Endothelial cell of umbilical vein (primary cell): Measurements from ENCODE around the gene NTNG1. TPM values are rescaled to one million over a fixed set of nuclear protein-coding genes. Genes with fewer than 3 reads are reported as not detected.

Source experiments
- BruUV-seq: library from RNA; stranded (reverse); fragments of 400-500 nt; replicated peaks from 2 replicates; lab custom pipeline; 2021; lab: Mats Ljungman, UMichigan
- CTCF ChIA-PET: fragments of 300-600, 350-600 bp; sonication (Branson Sonifier 250); formaldehyde crosslinking; loops from one replicate; lab custom pipeline; 2021; ENCODE audit warnings: antibody characterized with exemption, inconsistent platforms; lab: Charles Lee
- POLR2A ChIA-PET: fragments of 300-600, 350-600 bp; sonication (Branson Sonifier 250); formaldehyde crosslinking; loops from one replicate; lab custom pipeline; 2021; ENCODE audit warnings: antibody characterized with exemption, inconsistent platforms; lab: Charles Lee
- DNase-seq: peaks from one replicate; pipeline ENCODE4 v3.0.0-alpha.2; 2011; ENCODE audit warnings: low read depth, low spot score
- FAIRE-seq: peaks from 2 replicates; lab custom pipeline; 2011; peaks lifted over from hg19 to GRCh38; lab: Jason Lieb, UNC
- H2AFZ ChIP-seq: 2 replicates; pipeline ENCODE4 v1.6.0; 2012; ENCODE audit warnings: low read depth, low read length, control low read depth, inconsistent platforms
- H3K27ac ChIP-seq: 2 replicates; pipeline ENCODE4 v1.5.1; 2011; ENCODE audit warnings: low read depth, mild to moderate bottlenecking, control low read depth, low read length, moderate library complexity; ENCODE audit not compliant: insufficient read depth
- H3K27me3 ChIP-seq, 2 experiments: 2 replicates each; pipeline versions ENCODE4 v1.6.0 to v1.6.1; 2011; ENCODE audit warnings: low read length in 2 of 2, mixed read lengths in 1 of 2; ENCODE audit not compliant: control insufficient read depth in 2 of 2, insufficient read depth in 2 of 2
- H3K36me3 ChIP-seq, 2 experiments: 2 replicates in 1 of 2; 3 replicates in 1 of 2; pipeline ENCODE4 v1.5.1; 2011; ENCODE audit warnings: low read length in 2 of 2, mild to moderate bottlenecking in 1 of 2, moderate library complexity in 1 of 2; ENCODE audit not compliant: control insufficient read depth in 2 of 2, insufficient read depth in 2 of 2; ENCODE audit errors: extremely low read depth in 1 of 2
- H3K4me1 ChIP-seq: 3 replicates; pipeline ENCODE4 v1.5.1; 2011; ENCODE audit warnings: mild to moderate bottlenecking, low read length; ENCODE audit not compliant: control insufficient read depth, insufficient read depth; ENCODE audit errors: extremely low read depth
- H3K4me2 ChIP-seq: 2 replicates; pipeline ENCODE4 v1.6.1; 2011; ENCODE audit warnings: low read length, control low read depth, mixed read lengths; ENCODE audit not compliant: insufficient read depth
- H3K4me3 ChIP-seq, 3 experiments: fragments of 200-600 bp in 1 of 3; sonication (generic), shearing (Covaris generic) in 1 of 3; replicated peaks in 1 of 3; 2 replicates each; pipeline ENCODE4 v1.5.1; 2011 to 2016; ENCODE audit warnings: control low read depth in 3 of 3, low read length in 3 of 3, mild to moderate bottlenecking in 2 of 3, inconsistent platforms in 1 of 3, low read depth in 1 of 3, moderate library complexity in 1 of 3; ENCODE audit not compliant: insufficient read depth in 1 of 3
- H3K79me2 ChIP-seq: 2 replicates; pipeline ENCODE4 v1.6.0; 2012; ENCODE audit warnings: low read length, inconsistent platforms; ENCODE audit not compliant: control insufficient read depth, insufficient read depth
- H3K9ac ChIP-seq: replicated peaks from 2 replicates; pipeline ENCODE3; 2011; ENCODE audit warnings: low read length, control low read depth; ENCODE audit not compliant: insufficient read depth; ENCODE audit errors: extremely low read depth
- H3K9me1 ChIP-seq: replicated peaks from 3 replicates; pipeline ENCODE4 v1.6.0; 2011; ENCODE audit warnings: mild to moderate bottlenecking, low read length; ENCODE audit not compliant: control insufficient read depth, insufficient read depth; ENCODE audit errors: extremely low read depth
- H3K9me3 ChIP-seq: replicated peaks from 2 replicates; pipeline ENCODE4 v1.5.1; 2012; ENCODE audit warnings: low read length, inconsistent platforms; ENCODE audit not compliant: control insufficient read depth, insufficient read depth
- H4K20me1 ChIP-seq: replicated peaks from 2 replicates; pipeline ENCODE3; 2011; ENCODE audit warnings: mild to moderate bottlenecking, low read length; ENCODE audit not compliant: control insufficient read depth, insufficient read depth; ENCODE audit errors: extremely low read depth
- CTCF ChIP-seq, 2 donors: IDR thresholded peaks; 1 replicate in 1 of 2; 2 replicates in 1 of 2; pipeline ENCODE4 v1.5.1; 2011; ENCODE audit warnings: low read length in 2 of 2, mild to moderate bottlenecking in 2 of 2, moderate library complexity in 2 of 2, control low read depth in 1 of 2, inconsistent platforms in 1 of 2, low read depth in 1 of 2; ENCODE audit not compliant: insufficient read depth in 1 of 2; ENCODE audit errors: extremely low read depth in 1 of 2
- EZH2 ChIP-seq: IDR thresholded peaks from 2 replicates; pipeline ENCODE4 v1.6.1; 2012; ENCODE audit warnings: borderline replicate concordance, low read depth, mild to moderate bottlenecking, moderate library complexity, low read length, inconsistent platforms; ENCODE audit not compliant: severe bottlenecking
- FOS ChIP-seq: IDR thresholded peaks from 2 replicates; pipeline ENCODE4 v1.6.1; 2011; ENCODE audit warnings: mild to moderate bottlenecking, low read length, moderate library complexity, borderline replicate concordance; ENCODE audit not compliant: insufficient read depth
- GATA2 ChIP-seq: IDR thresholded peaks from 2 replicates; pipeline ENCODE4 v1.7.0; 2011; ENCODE audit warnings: low read depth, mild to moderate bottlenecking, moderate library complexity, mixed read lengths, low read length; ENCODE audit not compliant: insufficient read length, insufficient read depth
- JUN ChIP-seq: IDR thresholded peaks from 2 replicates; pipeline ENCODE4 v1.6.1; 2011; ENCODE audit warnings: borderline replicate concordance, low read depth; ENCODE audit not compliant: insufficient read length, insufficient read depth
- MAX ChIP-seq: IDR thresholded peaks from 2 replicates; pipeline ENCODE4 v1.6.1; 2011; ENCODE audit not compliant: insufficient read depth, insufficient read length
- MYC ChIP-seq: IDR thresholded peaks from one replicate; pipeline ENCODE4 v1.6.1; 2011; ENCODE audit warnings: mild to moderate bottlenecking, low read depth, low read length
- POLR2A ChIP-seq: IDR thresholded peaks from 2 replicates; pipeline ENCODE4 v1.6.1; 2012; ENCODE audit warnings: low read depth, mild to moderate bottlenecking, control low read depth, low read length
- POLR2AphosphoS5 ChIP-seq: IDR thresholded peaks from 2 replicates; pipeline ENCODE4 v1.6.1; 2012; ENCODE audit warnings: low read depth, mild to moderate bottlenecking, control low read depth, low read length, moderate library complexity; ENCODE audit not compliant: insufficient read depth
- dilution Hi-C: fragments of 300-500 bp; cut with MboI; formaldehyde crosslinking; loops from one replicate; pipeline ENCODE4 v1.15.0; 2019; ENCODE audit warnings: low sequenced_read_pairs; ENCODE audit not compliant: extremely low pct_ligation_motif_present
- intact Hi-C: fragments of 100-400 bp; cut with micrococcal nuclease; formaldehyde crosslinking; loops from one replicate; pipeline ENCODE4 v1.10.0; 2022
- polyA plus RNA-seq, 4 experiments: library from polyadenylated mRNA; depleted of rRNA in 3 of 4; stranded (reverse) in 3 of 4; unstranded in 1 of 4; fragments of >200 nt; gene quantifications; 2 replicates each; pipeline versions ENCODE4 v1.2.1 to v1.2.3, GENCODE V29; 2011 to 2012; ENCODE audit warnings: missing spikeins in 1 of 4
- total RNA-seq: library from RNA; stranded (reverse); gene quantifications from 2 replicates; pipeline ENCODE4 v1.2.3, GENCODE V29; 2021

NTNG1 gene
- total and polyA plus RNA-seq, 2 donors (not counting 3 experiments of a cell fraction or from before 2014, with no cell fraction given), result not detected

- H4K20me1 ChIP-seq, result no peaks in the 10 kb centered on the region
- H3K27me3 ChIP-seq, result no peaks in the 10 kb centered on the region
- H3K36me3 ChIP-seq, result no peaks in the 10 kb centered on the region
- FAIRE-seq (no peak), DNase-seq (no peak)
- no peak overlapping the region for H3K9ac ChIP-seq
- ChIA-PET CTCF (no interaction called here), POLR2A (no interaction called here)
- H3K4me1 ChIP-seq, result no peaks in the 10 kb centered on the region
- no peak overlapping the region for H3K27ac ChIP-seq
- no peak for TF ChIP-seq CTCF (IDR thresholded peaks at IDR 0.05; ENCODE audit: extremely low read depth in 1 of 2, insufficient read depth in 1 of 2, low read depth in 1 of 2, low read length in 2 of 2)
- no peak for TF ChIP-seq MYC
- TF ChIP-seq JUN, result no peak
- no peak for TF ChIP-seq FOS
- no peak for TF ChIP-seq POLR2A
- TF ChIP-seq EZH2, result no peak
- no peak for TF ChIP-seq GATA2
- no peak for TF ChIP-seq MAX
- TF ChIP-seq POLR2AphosphoS5, result no peak
- no peak overlapping the region for H3K4me2 ChIP-seq
- no peak overlapping the region for H3K4me3 ChIP-seq
- intact Hi-C loops, result no loop called here
- BruUV-seq, result no TSS peak
- no peak overlapping the region for H2AFZ ChIP-seq
- no peaks in the 10 kb centered on the region for H3K9me3 ChIP-seq
- dilution Hi-C loops, result no loop called here
- H3K79me2 ChIP-seq, result no peaks in the 10 kb centered on the region
- H3K9me1 ChIP-seq, result no peaks in the 10 kb centered on the region
Measured at GRCh38 chr1:107394301-107394700, 253.5 kb downstream of the NTNG1 start.
